Activated T-cell treated with anti-CD3 and anti-CD28 coated beads, Interleukin-2, amount 50 U/mL, for 48 hours (primary cell): ENCODE measurements around the gene PPM1D.

Experiments used
- DNase-seq, 2 experiments: peaks; one replicate each; pipeline ENCODE4 v3.0.0-alpha.2; 2020

PPM1D gene

GRCh38 chr17:60676758-60677307 lies 76.8 kb downstream of the PPM1D start:
- no peak for DNase-seq

- DNase-seq: peak; percentile 95 to 96
Measured at GRCh38 chr17:60677308-60678117, 77.5 kb downstream of the PPM1D start, which contains the start of gene BCAS3. Gene BCAS3 (plus strand): TSS chr17:60677851.

GRCh38 chr17:60678118-60678444 lies 78.1 kb downstream of the PPM1D start:
- no peak for DNase-seq

- no peak for DNase-seq
Measured at GRCh38 chr17:60679287-60679686, 79.3 kb downstream of the PPM1D start.

GRCh38 chr17:60680754-60681153 lies 80.8 kb downstream of the PPM1D start:
- no peak for DNase-seq

GRCh38 chr17:60685437-60685836 lies 85.4 kb downstream of the PPM1D start:
- DNase-seq: no peak

GRCh38 chr17:60695960-60696359 lies 96.0 kb downstream of the PPM1D start:
- no peak for DNase-seq

GRCh38 chr17:60699090-60699489 lies 99.1 kb downstream of the PPM1D start:
- DNase-seq: no peak

GRCh38 chr17:60704170-60704569 lies 104.2 kb downstream of the PPM1D start:
- no peak for DNase-seq

GRCh38 chr17:60712675-60713074 lies 112.7 kb downstream of the PPM1D start:
- DNase-seq: no peak

- DNase-seq: no peak
Measured at GRCh38 chr17:60713608-60714007, 113.6 kb downstream of the PPM1D start.
